ENCODE measurements around the gene MAP1B.

Gene MAP1B

GRCh38 chr5:72231991-72232703, 124.9 kb downstream of the MAP1B start:
- DNase-seq: peak in 2 of 5 donors; percentile 11 to 54

GRCh38 chr5:72232838-72233237, 125.6 kb downstream of the MAP1B start:
- no peak for DNase-seq

GRCh38 chr5:72233835-72234234, 126.6 kb downstream of the MAP1B start:
- DNase-seq: no peak

- DNase-seq: peak in 3 of 5 donors; percentile 6 to 65 (median 14)
Measured at GRCh38 chr5:72234265-72234700, 127.0 kb downstream of the MAP1B start.

- no peak for DNase-seq
Measured at GRCh38 chr5:72234868-72235267, 127.6 kb downstream of the MAP1B start.

- DNase-seq: no peak
Measured at GRCh38 chr5:72235725-72236124, 128.4 kb downstream of the MAP1B start.

GRCh38 chr5:72237415-72237814, 130.1 kb downstream of the MAP1B start:
- DNase-seq: no peak

- no peak for DNase-seq
Measured at GRCh38 chr5:72237879-72238278, 130.6 kb downstream of the MAP1B start.

- DNase-seq: no peak
Measured at GRCh38 chr5:72238712-72239445, 131.6 kb downstream of the MAP1B start.

GRCh38 chr5:72241346-72242003, 134.2 kb downstream of the MAP1B start:
- no peak for DNase-seq

- no peak for DNase-seq
Measured at GRCh38 chr5:72242796-72243475, 135.7 kb downstream of the MAP1B start.

- DNase-seq: no peak
Measured at GRCh38 chr5:72243706-72244105, 136.4 kb downstream of the MAP1B start.

GRCh38 chr5:72244862-72245371, 137.6 kb downstream of the MAP1B start:
- no peak for DNase-seq

GRCh38 chr5:72245546-72245945, 138.3 kb downstream of the MAP1B start:
- DNase-seq: no peak

- peak in 1 of 5 donors; percentile 8 for DNase-seq
Measured at GRCh38 chr5:72245951-72246532, 138.8 kb downstream of the MAP1B start.

GRCh38 chr5:72246954-72247442, 139.7 kb downstream of the MAP1B start:
- DNase-seq: no peak

- no peak for DNase-seq
Measured at GRCh38 chr5:72248410-72248981, 141.2 kb downstream of the MAP1B start.

- no peak for DNase-seq
Measured at GRCh38 chr5:72251386-72251785, 144.1 kb downstream of the MAP1B start.

GRCh38 chr5:72252008-72252407, 144.7 kb downstream of the MAP1B start:
- no peak for DNase-seq

- DNase-seq: no peak
Measured at GRCh38 chr5:72252574-72253155, 145.4 kb downstream of the MAP1B start.

- no peak for DNase-seq
Measured at GRCh38 chr5:72255237-72255636, 148.0 kb downstream of the MAP1B start.

Measured in T-helper 1 cell (primary cell).